GM15510 (cell line): ENCODE results near the gene TMEM184A.

Experiments used
- POLR2A ChIP-seq: IDR thresholded peaks from 3 replicates; pipeline ENCODE4 v1.6.1; 2011; ENCODE audit warnings: borderline replicate concordance; ENCODE audit not compliant: insufficient read length; ENCODE audit errors: extremely low read depth

The TMEM184A gene

GRCh38 chr7:1520539-1521234, 35.3 kb downstream of the TMEM184A start:
- no peak for TF ChIP-seq POLR2A

- TF ChIP-seq POLR2A, result no peak
These were observed 39.3 kb downstream of the TMEM184A start for GRCh38 chr7:1516586-1517251.

- no peak for TF ChIP-seq POLR2A
These were observed 41.0 kb downstream of the TMEM184A start for GRCh38 chr7:1514995-1515401.

- TF ChIP-seq POLR2A, result no peak
These were observed 41.6 kb downstream of the TMEM184A start for GRCh38 chr7:1514407-1514806.

- no peak for TF ChIP-seq POLR2A
These were observed 42.3 kb downstream of the TMEM184A start for GRCh38 chr7:1513657-1514095.

GRCh38 chr7:1512781-1513656, 43.0 kb downstream of the TMEM184A start:
- no peak for TF ChIP-seq POLR2A

- TF ChIP-seq POLR2A, result no peak
These were observed 44.3 kb downstream of the TMEM184A start for GRCh38 chr7:1511444-1512422.

- no peak for TF ChIP-seq POLR2A
These were observed 45.2 kb downstream of the TMEM184A start for GRCh38 chr7:1510780-1511154.

- no peak for TF ChIP-seq POLR2A
These were observed 46.8 kb downstream of the TMEM184A start for GRCh38 chr7:1509226-1509625.

- TF ChIP-seq POLR2A, result no peak
These were observed 47.7 kb downstream of the TMEM184A start for GRCh38 chr7:1508277-1508758.

- TF ChIP-seq POLR2A, result no peak
These were observed 50.1 kb downstream of the TMEM184A start for GRCh38 chr7:1505731-1506550.

- peak; percentile 88 for TF ChIP-seq POLR2A
These were observed 51.9 kb downstream of the TMEM184A start, which contains the start of gene INTS1 for GRCh38 chr7:1503816-1504775. INTS1 (minus strand) TSS chr7:1504389; CDS start chr7:1503960, 429 bp downstream.
